ENCODE measurements around the gene CDC40. TPM values are rescaled to one million over a fixed set of nuclear protein-coding genes. Genes with fewer than 3 reads are reported as not detected.

Gene CDC40
- total RNA-seq, 4 donors from 2014 or later: 12.3 to 18.6 (median 16.3) TPM

GRCh38 chr6:110207652-110208051 is 27.4 kb downstream of the CDC40 start:
- H3K27ac ChIP-seq: no peak overlapping the region
- no peak overlapping the region for H3K4me3 ChIP-seq
- peaks cover 44% of the 10 kb centered on the region for H3K36me3 ChIP-seq
- no peak for DNase-seq (ENCODE audit: low spot score in 2 of 2)
- TF ChIP-seq CTCF (IDR thresholded peaks at IDR 0.05): no peak
- no peak for TF ChIP-seq POLR2AphosphoS5 (IDR thresholded peaks at IDR 0.05)
- TF ChIP-seq POLR2A (IDR thresholded peaks at IDR 0.05): no peak
- no peak for TF ChIP-seq EP300 (IDR thresholded peaks at IDR 0.05)
- no peaks in the 10 kb centered on the region for H3K9me3 ChIP-seq
- H3K27me3 ChIP-seq: no peaks in the 10 kb centered on the region
- WGBS: 95% methylated on average over 3 of the region's 3 CpGs
- no peaks in the 10 kb centered on the region for H3K4me1 ChIP-seq

- Histone ChIP-seq H3K4me3 (no peak overlapping the region), H3K36me3 (peaks cover 80% of the 10 kb centered on the region), H3K27me3 (no peaks in the 10 kb centered on the region), H3K27ac (no peak overlapping the region), H3K4me1 (no peaks in the 10 kb centered on the region), H3K9me3 (no peaks in the 10 kb centered on the region)
- TF ChIP-seq POLR2A (IDR thresholded peaks at IDR 0.05) (no peak), POLR2AphosphoS5 (IDR thresholded peaks at IDR 0.05) (no peak), CTCF (IDR thresholded peaks at IDR 0.05) (no peak), EP300 (IDR thresholded peaks at IDR 0.05) (no peak)
- no peak for DNase-seq (ENCODE audit: low spot score in 2 of 2)
- WGBS: 85% methylated on average over 1 of the region's 1 CpG
These were observed 31.5 kb downstream of the CDC40 start for GRCh38 chr6:110211753-110212152.

- no peak overlapping the region for H3K27ac ChIP-seq
- no peaks in the 10 kb centered on the region for H3K9me3 ChIP-seq
- 71% methylated on average over 1 of the region's 1 CpG for WGBS
- no peaks in the 10 kb centered on the region for H3K27me3 ChIP-seq
- no peak overlapping the region for H3K4me3 ChIP-seq
- TF ChIP-seq POLR2A (IDR thresholded peaks at IDR 0.05) (no peak), POLR2AphosphoS5 (IDR thresholded peaks at IDR 0.05) (no peak), CTCF (IDR thresholded peaks at IDR 0.05) (no peak), EP300 (IDR thresholded peaks at IDR 0.05) (no peak)
- no peak for DNase-seq (ENCODE audit: low spot score in 2 of 2)
- H3K4me1 ChIP-seq: no peaks in the 10 kb centered on the region
- peaks cover 86% of the 10 kb centered on the region for H3K36me3 ChIP-seq
These were observed 34.1 kb downstream of the CDC40 start for GRCh38 chr6:110214338-110214737.

GRCh38 chr6:110216140-110216539 is 35.9 kb downstream of the CDC40 start:
- no peak for TF ChIP-seq CTCF (IDR thresholded peaks at IDR 0.05)
- TF ChIP-seq POLR2A (IDR thresholded peaks at IDR 0.05): no peak
- TF ChIP-seq POLR2AphosphoS5 (IDR thresholded peaks at IDR 0.05): no peak
- TF ChIP-seq EP300 (IDR thresholded peaks at IDR 0.05): no peak
- 83% methylated on average over 5 of the region's 5 CpGs for WGBS
- H3K9me3 ChIP-seq: no peaks in the 10 kb centered on the region
- H3K36me3 ChIP-seq: peaks cover 84% of the 10 kb centered on the region
- H3K4me1 ChIP-seq: no peaks in the 10 kb centered on the region
- H3K4me3 ChIP-seq: no peak overlapping the region
- no peaks in the 10 kb centered on the region for H3K27me3 ChIP-seq
- no peak overlapping the region for H3K27ac ChIP-seq
- DNase-seq (ENCODE audit: low spot score in 2 of 2): no peak

GRCh38 chr6:110217266-110217665 is 37.0 kb downstream of the CDC40 start:
- no peak overlapping the region for H3K27ac ChIP-seq
- DNase-seq (ENCODE audit: low spot score in 2 of 2): no peak
- no peak for TF ChIP-seq POLR2AphosphoS5 (IDR thresholded peaks at IDR 0.05)
- no peaks in the 10 kb centered on the region for H3K27me3 ChIP-seq
- H3K9me3 ChIP-seq: no peaks in the 10 kb centered on the region
- H3K4me1 ChIP-seq: no peaks in the 10 kb centered on the region
- H3K36me3 ChIP-seq: peaks cover 80% of the 10 kb centered on the region
- no peak overlapping the region for H3K4me3 ChIP-seq
- WGBS: 59% methylated on average over 2 of the region's 2 CpGs

GRCh38 chr6:110221738-110222137 is 41.5 kb downstream of the CDC40 start:
- no peak overlapping the region for H3K4me3 ChIP-seq
- H3K4me1 ChIP-seq: no peaks in the 10 kb centered on the region
- no peak for DNase-seq (ENCODE audit: low spot score in 2 of 2)
- no peaks in the 10 kb centered on the region for H3K9me3 ChIP-seq
- H3K27ac ChIP-seq: no peak overlapping the region
- H3K36me3 ChIP-seq: peaks cover 57% of the 10 kb centered on the region
- no peak for TF ChIP-seq POLR2A (IDR thresholded peaks at IDR 0.05)
- no peak for TF ChIP-seq POLR2AphosphoS5 (IDR thresholded peaks at IDR 0.05)
- no peak for TF ChIP-seq EP300 (IDR thresholded peaks at IDR 0.05)
- TF ChIP-seq CTCF (IDR thresholded peaks at IDR 0.05): no peak
- no peaks in the 10 kb centered on the region for H3K27me3 ChIP-seq

All from suprapubic skin (tissue), 4 donors.